ENCODE results near the gene PARD3B.
"Not testable (repeated sequence)": the region's sequence is repeated elsewhere in the genome, so short reads cannot be mapped to it uniquely, and the experiment has no call there.

Gene PARD3B

DNA sequence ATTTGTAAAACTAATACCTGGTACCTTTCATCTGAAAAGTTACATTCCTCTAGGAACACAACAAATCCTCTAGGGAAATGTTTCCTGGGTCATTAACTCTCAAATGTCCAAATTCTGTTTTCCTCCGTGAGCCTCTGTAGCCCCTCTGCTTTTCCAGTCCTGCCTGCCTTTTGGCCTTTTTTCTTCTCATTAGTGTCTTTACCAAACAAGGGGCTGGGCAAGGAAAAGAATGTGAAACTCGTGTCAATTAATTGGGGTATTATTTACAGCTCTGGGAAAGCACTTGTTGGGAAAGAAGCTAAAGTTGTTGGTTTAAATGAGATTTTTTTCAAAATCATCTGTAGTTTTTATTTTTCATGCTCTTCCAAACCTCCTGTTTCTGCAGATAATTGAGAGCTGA is 938.9 kb downstream of the PARD3B start:
- no peak for DNase-seq

GRCh38 chr2:205484764-205485163 is 939.5 kb downstream of the PARD3B start:
- H3K27me3 ChIP-seq (replicated peaks; ENCODE audit: insufficient read depth, low read length) = no peaks in the 10 kb centered on the region
- no peaks in the 10 kb centered on the region for H3F3A ChIP-seq (ENCODE audit: insufficient read depth, low read length)
- no peaks in the 10 kb centered on the region for H3K79me2 ChIP-seq (ENCODE audit: low read length)
- no peak overlapping the region for H2AFZ ChIP-seq (ENCODE audit: low read length)
- no peak overlapping the region for H3K4me2 ChIP-seq (ENCODE audit: low read depth, low read length)
- no peak overlapping the region for H3K9ac ChIP-seq (ENCODE audit: low read length)
- TF ChIP-seq EZH2phosphoT487 (IDR thresholded peaks at IDR 0.05; ENCODE audit: low read length) (no peak), EZH2 (optimal IDR thresholded peaks at IDR 0.05; ENCODE audit: low read depth, low read length) (no peak), CTCF (IDR thresholded peaks at IDR 0.05; ENCODE audit: low read length) (no peak)
- no peaks in the 10 kb centered on the region for H3K9me3 ChIP-seq (replicated peaks; ENCODE audit: insufficient read depth, low read length)
- DNase-seq = no peak
- no peaks in the 10 kb centered on the region for H3K9me2 ChIP-seq (replicated peaks; ENCODE audit: insufficient read depth, low read length)
- no peak overlapping the region for H3K27ac ChIP-seq (ENCODE audit: low read length)
- H3K4me1 ChIP-seq (ENCODE audit: low read length) = no peaks in the 10 kb centered on the region
- no peaks in the 10 kb centered on the region for H4K20me1 ChIP-seq (ENCODE audit: insufficient read depth, low read length)
- H3K4me3 ChIP-seq (ENCODE audit: low read length) = no peak overlapping the region
- no peaks in the 10 kb centered on the region for H3K36me3 ChIP-seq (replicated peaks; ENCODE audit: insufficient read depth, low read length)

More for the DNA sequence above, 938.9 kb downstream of the PARD3B start:
- H3K36me3 ChIP-seq (replicated peaks; ENCODE audit: insufficient read depth, low read length) = no peaks in the 10 kb centered on the region
- no peak overlapping the region for H3K27ac ChIP-seq (ENCODE audit: low read length)
- H3K9me3 ChIP-seq (replicated peaks; ENCODE audit: insufficient read depth, low read length) = no peaks in the 10 kb centered on the region
- H2AFZ ChIP-seq (ENCODE audit: low read length) = no peak overlapping the region
- H3K9ac ChIP-seq (ENCODE audit: low read length) = no peak overlapping the region
- H3K27me3 ChIP-seq (replicated peaks; ENCODE audit: insufficient read depth, low read length) = no peaks in the 10 kb centered on the region
- no peaks in the 10 kb centered on the region for H3F3A ChIP-seq (ENCODE audit: insufficient read depth, low read length)
- no peaks in the 10 kb centered on the region for H3K79me2 ChIP-seq (ENCODE audit: low read length)
- no peaks in the 10 kb centered on the region for H4K20me1 ChIP-seq (ENCODE audit: insufficient read depth, low read length)
- TF ChIP-seq EZH2phosphoT487 (IDR thresholded peaks at IDR 0.05; ENCODE audit: low read length) = no peak
- TF ChIP-seq EZH2 (optimal IDR thresholded peaks at IDR 0.05; ENCODE audit: low read depth, low read length) = no peak
- no peak for TF ChIP-seq CTCF (IDR thresholded peaks at IDR 0.05; ENCODE audit: low read length)
- H3K4me1 ChIP-seq (ENCODE audit: low read length) = no peaks in the 10 kb centered on the region
- no peaks in the 10 kb centered on the region for H3K9me2 ChIP-seq (replicated peaks; ENCODE audit: insufficient read depth, low read length)
- H3K4me3 ChIP-seq (ENCODE audit: low read length) = no peak overlapping the region
- H3K4me2 ChIP-seq (ENCODE audit: low read depth, low read length) = no peak overlapping the region

- not testable (repeated sequence) for DNase-seq; H3K4me1 ChIP-seq (ENCODE audit: low read length)
Observed at GRCh38 chr2:205493528-205493927, 948.3 kb downstream of the PARD3B start.

DNA sequence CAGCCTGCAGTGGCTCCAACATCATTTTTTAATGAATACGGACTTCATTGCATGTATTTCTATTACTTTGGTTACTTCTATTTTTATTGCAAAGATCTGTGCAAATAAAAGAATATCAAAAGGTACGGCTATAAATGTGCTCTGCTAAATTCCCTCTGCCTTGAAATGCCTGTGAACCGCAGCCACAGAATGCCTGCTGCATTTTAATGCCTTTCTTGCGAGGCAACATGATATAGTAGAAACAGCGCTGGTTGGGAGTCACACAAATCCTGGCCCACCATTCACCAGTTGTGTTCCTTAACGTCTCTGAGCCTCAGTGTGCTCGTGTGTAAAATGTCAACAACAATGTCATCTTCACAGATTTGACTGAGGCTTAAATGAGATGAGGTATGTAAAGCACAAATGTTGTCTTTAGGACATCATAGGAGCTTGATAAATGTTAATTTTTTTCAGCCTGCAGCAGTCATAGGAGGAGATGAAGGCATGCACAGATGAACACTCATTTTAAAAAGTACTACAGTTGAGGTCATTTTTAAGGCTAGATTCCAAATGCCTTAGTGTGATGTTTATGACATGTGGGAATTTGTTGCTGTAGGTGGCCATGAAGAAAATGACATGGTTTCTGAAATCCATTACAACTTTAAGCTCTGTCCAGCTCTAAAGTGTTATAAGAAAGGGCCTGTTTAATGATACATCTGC is 949.4 kb downstream of the PARD3B start:
- Histone ChIP-seq H3K4me1 (ENCODE audit: low read length) (no peaks in the 10 kb centered on the region), H3F3A (ENCODE audit: insufficient read depth, low read length) (no peaks in the 10 kb centered on the region), H3K9me3 (replicated peaks; ENCODE audit: insufficient read depth, low read length) (no peaks in the 10 kb centered on the region), H3K9ac (ENCODE audit: low read length) (no peak overlapping the region), H4K20me1 (ENCODE audit: insufficient read depth, low read length) (no peaks in the 10 kb centered on the region), H2AFZ (ENCODE audit: low read length) (no peak overlapping the region), H3K27me3 (replicated peaks; ENCODE audit: insufficient read depth, low read length) (no peaks in the 10 kb centered on the region), H3K4me3 (ENCODE audit: low read length) (no peak overlapping the region), H3K27ac (ENCODE audit: low read length) (no peak overlapping the region), H3K79me2 (ENCODE audit: low read length) (no peaks in the 10 kb centered on the region), H3K4me2 (ENCODE audit: low read depth, low read length) (no peak overlapping the region), H3K36me3 (replicated peaks; ENCODE audit: insufficient read depth, low read length) (no peaks in the 10 kb centered on the region), H3K9me2 (replicated peaks; ENCODE audit: insufficient read depth, low read length) (no peaks in the 10 kb centered on the region)
- no peak for TF ChIP-seq CTCF (IDR thresholded peaks at IDR 0.05; ENCODE audit: low read length)
- TF ChIP-seq EZH2 (optimal IDR thresholded peaks at IDR 0.05; ENCODE audit: low read depth, low read length) = no peak
- TF ChIP-seq EZH2phosphoT487 (IDR thresholded peaks at IDR 0.05; ENCODE audit: low read length) = no peak
- no peak for DNase-seq

More at GRCh38 chr2:205493528-205493927, 948.3 kb downstream of the PARD3B start:
- H3F3A ChIP-seq (ENCODE audit: insufficient read depth, low read length); H3K4me3 ChIP-seq (ENCODE audit: low read length); H3K4me2 ChIP-seq (ENCODE audit: low read depth, low read length); H4K20me1 ChIP-seq (ENCODE audit: insufficient read depth, low read length); H3K36me3 ChIP-seq (replicated peaks; ENCODE audit: insufficient read depth, low read length); H3K9ac ChIP-seq (ENCODE audit: low read length); H3K9me2 ChIP-seq (replicated peaks; ENCODE audit: insufficient read depth, low read length); H3K79me2 ChIP-seq (ENCODE audit: low read length); H3K27me3 ChIP-seq (replicated peaks; ENCODE audit: insufficient read depth, low read length); H3K27ac ChIP-seq (ENCODE audit: low read length); H3K9me3 ChIP-seq (replicated peaks; ENCODE audit: insufficient read depth, low read length); H2AFZ ChIP-seq (ENCODE audit: low read length): not testable (repeated sequence)

All from MM.1S (cell line).